Upper lobe of right lung (tissue), 1 donor: Measurements from ENCODE around the gene CYFIP2. TPM values are rescaled to one million over a fixed set of nuclear protein-coding genes. Genes with fewer than 3 reads are reported as not detected.

Experiments
- ATAC-seq: fragments of 200-7000 bp; cut with Tn5 transposase; one replicate; pipeline ENCODE4 v1.9.1; 2020; ENCODE audit warnings: mild to moderate bottlenecking, moderate library complexity
- DNase-seq: peaks from one replicate; pipeline ENCODE4 v3.0.0-alpha.2; 2020
- H3K27ac ChIP-seq: fragments of 200-600 bp; one replicate; pipeline ENCODE4 v1.8.0; 2022
- H3K27me3 ChIP-seq: fragments of 200-600 bp; one replicate; pipeline ENCODE4 v1.8.0; 2022; ENCODE audit warnings: mild to moderate bottlenecking
- H3K36me3 ChIP-seq: fragments of 200-600 bp; one replicate; pipeline ENCODE4 v1.8.0; 2022
- H3K4me1 ChIP-seq: fragments of 200-600 bp; one replicate; pipeline ENCODE4 v1.8.0; 2022
- H3K4me3 ChIP-seq: fragments of 200-600 bp; one replicate; pipeline ENCODE4 v1.8.0; 2022; ENCODE audit warnings: mild to moderate bottlenecking
- H3K9me3 ChIP-seq: fragments of 200-600 bp; one replicate; pipeline ENCODE4 v1.8.0; 2022
- intact Hi-C: fragments of 100-400 bp; cut with DNase I; formaldehyde crosslinking; loops from one replicate; pipeline ENCODE4 v1.11.0; 2022
- total RNA-seq: library from RNA; stranded (reverse); fragmentation: NEBNext Ultra II Directional; extraction: Animal tissue kit (Norgen Biotek cat#: 25700); gene quantifications from one replicate; pipeline ENCODE4 v1.2.1, GENCODE V29; 2021
- TF ChIP-seq, protein P1 (sequence below): fragments of 200-600 bp; IDR thresholded peaks from one replicate; pipeline ENCODE4 v1.8.0; 2022; ENCODE audit warnings: antibody characterized with exemption
- donor health status: DM: no; HTN: yes; CAD: no; lungs with severe emphysema.

The CYFIP2 gene
- total RNA-seq, 1 donor from 2014 or later: 37.1 TPM

DNA sequence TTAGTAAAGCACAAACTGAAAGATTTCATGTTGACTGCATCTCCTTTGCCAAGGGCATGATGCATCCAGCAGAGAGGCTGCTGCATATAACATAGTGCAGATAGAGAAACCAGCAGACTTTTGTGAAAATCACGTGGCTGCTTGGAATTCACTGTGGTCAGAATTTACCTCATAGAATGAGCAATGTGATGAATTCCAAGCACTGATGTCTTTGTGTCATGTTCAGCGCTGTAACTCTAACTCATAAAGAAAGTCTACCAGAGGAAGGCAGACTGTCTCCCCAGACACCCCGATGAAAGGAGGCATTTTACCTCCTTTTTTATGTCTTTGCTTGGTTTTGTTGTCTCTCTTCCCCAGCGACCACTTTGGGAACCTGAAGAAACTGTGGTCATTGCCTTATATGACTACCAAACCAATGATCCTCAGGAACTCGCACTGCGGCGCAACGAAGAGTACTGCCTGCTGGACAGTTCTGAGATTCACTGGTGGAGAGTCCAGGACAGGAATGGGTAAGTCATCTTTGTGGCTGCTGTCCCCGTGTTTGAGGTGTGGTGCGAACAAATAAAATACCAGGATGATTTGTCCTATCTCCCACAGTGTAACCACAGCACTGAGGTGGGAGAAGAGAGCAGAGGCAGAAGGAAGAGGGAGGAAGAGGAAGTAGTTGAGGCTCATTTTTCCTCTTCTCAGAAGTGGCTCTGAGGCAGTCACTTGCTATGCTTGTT is 43.3 kb upstream of the CYFIP2 start:
- TF ChIP-seq, protein P1, sequence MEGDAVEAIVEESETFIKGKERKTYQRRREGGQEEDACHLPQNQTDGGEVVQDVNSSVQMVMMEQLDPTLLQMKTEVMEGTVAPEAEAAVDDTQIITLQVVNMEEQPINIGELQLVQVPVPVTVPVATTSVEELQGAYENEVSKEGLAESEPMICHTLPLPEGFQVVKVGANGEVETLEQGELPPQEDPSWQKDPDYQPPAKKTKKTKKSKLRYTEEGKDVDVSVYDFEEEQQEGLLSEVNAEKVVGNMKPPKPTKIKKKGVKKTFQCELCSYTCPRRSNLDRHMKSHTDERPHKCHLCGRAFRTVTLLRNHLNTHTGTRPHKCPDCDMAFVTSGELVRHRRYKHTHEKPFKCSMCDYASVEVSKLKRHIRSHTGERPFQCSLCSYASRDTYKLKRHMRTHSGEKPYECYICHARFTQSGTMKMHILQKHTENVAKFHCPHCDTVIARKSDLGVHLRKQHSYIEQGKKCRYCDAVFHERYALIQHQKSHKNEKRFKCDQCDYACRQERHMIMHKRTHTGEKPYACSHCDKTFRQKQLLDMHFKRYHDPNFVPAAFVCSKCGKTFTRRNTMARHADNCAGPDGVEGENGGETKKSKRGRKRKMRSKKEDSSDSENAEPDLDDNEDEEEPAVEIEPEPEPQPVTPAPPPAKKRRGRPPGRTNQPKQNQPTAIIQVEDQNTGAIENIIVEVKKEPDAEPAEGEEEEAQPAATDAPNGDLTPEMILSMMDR: no peak
- Histone ChIP-seq H3K4me1 (no peaks in the 10 kb centered on the region), H3K36me3 (no peaks in the 10 kb centered on the region), H3K27me3 (no peaks in the 10 kb centered on the region), H3K27ac (no peak overlapping the region), H3K9me3 (no peaks in the 10 kb centered on the region), H3K4me3 (no peak overlapping the region)
- ATAC-seq (peak; percentile 53), DNase-seq (no peak)
- intact Hi-C loops: no loop called here

DNA sequence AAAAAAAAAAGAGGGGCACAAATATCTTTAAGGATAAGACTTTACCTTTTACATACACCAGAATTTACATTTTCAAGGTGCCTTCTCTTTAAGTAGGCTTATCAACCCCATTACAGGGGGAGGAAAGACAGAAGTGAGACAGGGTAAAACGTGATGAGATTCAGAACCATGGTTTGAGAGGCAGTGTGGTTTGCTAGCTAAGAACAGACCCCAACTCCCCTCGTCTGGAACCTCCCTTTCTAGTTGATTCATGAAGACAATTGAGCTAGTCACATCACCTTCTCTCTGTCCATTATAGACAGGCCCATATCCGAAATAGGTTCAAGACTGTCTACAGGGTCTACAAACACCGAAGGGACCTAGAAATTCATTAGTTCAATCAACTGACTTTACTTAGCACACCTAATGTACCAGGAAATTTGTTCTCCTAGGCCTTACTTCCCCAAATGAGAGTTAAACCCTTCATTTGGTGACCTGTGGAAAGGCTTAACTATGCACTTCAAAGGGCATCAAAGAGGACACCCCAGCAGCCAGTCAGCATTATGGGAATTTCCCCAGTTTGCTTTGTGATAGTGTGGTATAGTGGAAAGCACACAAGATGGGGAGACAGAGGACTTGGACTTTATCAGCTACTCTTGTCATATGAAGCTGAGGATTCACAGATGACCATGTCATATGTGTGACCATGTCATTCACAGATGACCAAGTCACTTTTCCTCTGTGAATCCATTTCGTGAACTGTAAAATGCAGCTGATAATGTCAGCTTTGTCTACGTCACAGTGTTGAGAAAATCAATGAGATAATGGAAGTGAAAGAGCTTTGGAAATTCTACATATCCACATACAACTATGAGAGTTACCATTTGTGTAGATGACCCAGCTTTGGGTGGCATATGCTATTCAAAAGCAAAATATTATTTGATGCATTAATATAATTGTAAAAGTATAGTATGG is 40.2 kb upstream of the CYFIP2 start:
- Histone ChIP-seq H3K36me3 (no peaks in the 10 kb centered on the region), H3K4me3 (no peak overlapping the region), H3K27me3 (no peaks in the 10 kb centered on the region), H3K4me1 (no peaks in the 10 kb centered on the region), H3K27ac (no peak overlapping the region), H3K9me3 (no peaks in the 10 kb centered on the region)
- ATAC-seq (no peak), DNase-seq (no peak)
- TF ChIP-seq, protein P1: no peak
- intact Hi-C loops: no loop called here

DNA sequence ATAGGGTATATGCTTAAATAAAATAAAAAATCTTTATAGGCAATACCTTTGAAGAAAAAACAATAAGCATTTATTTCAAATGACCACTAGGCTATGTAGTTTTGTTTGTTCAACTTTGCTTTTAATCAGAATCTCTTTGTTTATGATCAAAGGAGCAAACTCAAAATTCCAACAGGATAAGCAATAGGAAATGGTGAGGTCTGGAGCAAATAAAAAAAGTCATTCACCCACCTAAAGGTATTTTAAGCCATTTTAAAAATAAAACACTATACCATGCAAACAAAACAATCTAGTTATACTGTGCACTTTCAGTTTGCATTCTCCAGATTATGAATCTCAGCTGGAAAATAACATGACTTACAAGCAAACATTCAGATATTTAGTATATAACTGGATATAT is 35.3 kb upstream of the CYFIP2 start:
- no peaks in the 10 kb centered on the region for H3K36me3 ChIP-seq
- DNase-seq (no peak), ATAC-seq (no peak)
- intact Hi-C loops: no loop called here
- H3K4me3 ChIP-seq: no peak overlapping the region
- no peaks in the 10 kb centered on the region for H3K4me1 ChIP-seq
- TF ChIP-seq, protein P1: no peak
- H3K27ac ChIP-seq: no peak overlapping the region
- no peaks in the 10 kb centered on the region for H3K27me3 ChIP-seq
- H3K9me3 ChIP-seq: no peaks in the 10 kb centered on the region

DNA sequence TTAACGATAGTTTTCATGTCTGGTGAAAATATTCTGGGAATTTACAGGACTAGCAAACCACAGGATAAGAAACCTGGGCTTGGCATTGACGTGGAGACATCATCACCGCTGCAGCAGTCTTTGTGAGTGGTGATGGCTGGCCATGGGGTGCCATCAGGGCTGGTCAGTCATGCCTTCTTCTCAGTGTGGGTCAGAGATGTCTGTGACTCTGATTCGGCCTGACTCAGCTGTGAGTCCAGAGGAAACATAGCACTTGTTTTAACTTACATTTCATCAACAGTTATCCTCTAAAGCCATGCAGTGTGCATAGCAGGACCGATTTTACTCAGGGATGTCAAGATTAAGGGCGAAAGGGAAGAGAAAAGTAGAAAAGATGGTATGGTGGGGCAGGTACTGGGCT is 33.2 kb upstream of the CYFIP2 start:
- no peaks in the 10 kb centered on the region for H3K27me3 ChIP-seq
- TF ChIP-seq, protein P1: no peak
- no peak for ATAC-seq
- no peak for DNase-seq
- no peak overlapping the region for H3K4me3 ChIP-seq
- H3K4me1 ChIP-seq: no peaks in the 10 kb centered on the region
- no peak overlapping the region for H3K27ac ChIP-seq
- H3K36me3 ChIP-seq: no peaks in the 10 kb centered on the region
- intact Hi-C loops: no loop called here
- H3K9me3 ChIP-seq: no peaks in the 10 kb centered on the region

DNA sequence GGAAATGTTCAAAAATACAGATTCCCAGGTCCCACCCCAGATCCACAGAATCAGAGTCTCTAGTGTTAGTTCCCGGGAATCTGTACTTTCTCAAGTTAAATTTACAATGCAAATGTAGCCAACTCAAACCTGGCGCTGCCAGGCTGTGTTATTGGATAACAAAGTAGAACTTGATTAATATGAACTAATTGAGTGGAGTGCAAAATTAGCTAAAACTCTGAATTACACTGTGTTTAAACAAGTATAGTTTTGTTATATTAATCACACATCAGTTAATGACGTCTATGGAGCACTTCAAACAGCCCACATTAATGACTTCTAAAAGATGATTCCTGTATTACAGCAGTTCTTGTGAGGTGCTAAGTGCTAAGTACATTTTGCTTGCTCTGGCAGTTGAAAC is 32.4 kb upstream of the CYFIP2 start:
- H3K36me3 ChIP-seq: no peaks in the 10 kb centered on the region
- H3K27me3 ChIP-seq: no peaks in the 10 kb centered on the region
- H3K4me3 ChIP-seq: no peak overlapping the region
- ATAC-seq (no peak), DNase-seq (no peak)
- intact Hi-C loops: no loop called here
- TF ChIP-seq, protein P1: no peak
- H3K4me1 ChIP-seq: no peaks in the 10 kb centered on the region
- H3K9me3 ChIP-seq: no peaks in the 10 kb centered on the region
- no peak overlapping the region for H3K27ac ChIP-seq
